HL-60 (cell line): ENCODE results near the gene WNT6.

Experiments used
- POLR2AphosphoS5 ChIP-seq: IDR thresholded peaks from 2 replicates; pipeline ENCODE4 v1.6.1; 2012; ENCODE audit warnings: low read depth
- TF ChIP-seq, protein P1 (sequence below): IDR thresholded peaks from one replicate; pipeline ENCODE4 v1.5.1; 2011; ENCODE audit warnings: low read length, control low read depth, inconsistent platforms; ENCODE audit not compliant: insufficient read depth

DNA sequence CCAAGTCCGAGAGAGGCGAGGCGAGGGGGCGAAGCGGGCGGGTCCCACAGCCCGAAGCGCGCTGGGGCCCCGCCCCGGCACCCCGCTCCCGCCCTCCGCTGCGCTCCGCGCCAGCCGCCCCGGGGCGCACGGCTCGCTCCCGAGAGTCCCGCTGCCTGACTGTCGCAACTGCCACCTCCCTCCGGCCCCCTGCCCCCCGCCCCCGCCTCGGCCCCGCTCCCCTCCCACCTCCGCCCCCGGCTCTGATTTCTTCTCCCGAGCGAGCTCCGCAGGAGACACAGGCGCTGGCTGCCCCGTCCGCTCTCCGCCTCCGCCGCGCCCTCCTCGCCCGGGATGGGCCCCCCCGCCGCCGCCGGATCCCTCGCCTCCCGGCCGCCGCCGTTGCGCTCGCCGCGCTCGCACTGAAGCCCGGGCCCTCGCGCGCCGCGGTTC lies at the start of gene WNT6:
- no peak for TF ChIP-seq POLR2AphosphoS5
- TF ChIP-seq, protein P1, sequence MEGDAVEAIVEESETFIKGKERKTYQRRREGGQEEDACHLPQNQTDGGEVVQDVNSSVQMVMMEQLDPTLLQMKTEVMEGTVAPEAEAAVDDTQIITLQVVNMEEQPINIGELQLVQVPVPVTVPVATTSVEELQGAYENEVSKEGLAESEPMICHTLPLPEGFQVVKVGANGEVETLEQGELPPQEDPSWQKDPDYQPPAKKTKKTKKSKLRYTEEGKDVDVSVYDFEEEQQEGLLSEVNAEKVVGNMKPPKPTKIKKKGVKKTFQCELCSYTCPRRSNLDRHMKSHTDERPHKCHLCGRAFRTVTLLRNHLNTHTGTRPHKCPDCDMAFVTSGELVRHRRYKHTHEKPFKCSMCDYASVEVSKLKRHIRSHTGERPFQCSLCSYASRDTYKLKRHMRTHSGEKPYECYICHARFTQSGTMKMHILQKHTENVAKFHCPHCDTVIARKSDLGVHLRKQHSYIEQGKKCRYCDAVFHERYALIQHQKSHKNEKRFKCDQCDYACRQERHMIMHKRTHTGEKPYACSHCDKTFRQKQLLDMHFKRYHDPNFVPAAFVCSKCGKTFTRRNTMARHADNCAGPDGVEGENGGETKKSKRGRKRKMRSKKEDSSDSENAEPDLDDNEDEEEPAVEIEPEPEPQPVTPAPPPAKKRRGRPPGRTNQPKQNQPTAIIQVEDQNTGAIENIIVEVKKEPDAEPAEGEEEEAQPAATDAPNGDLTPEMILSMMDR, result no peak
